H1 (cell line): Measurements from ENCODE around the gene CLRN2. TPM values are rescaled to one million over a fixed set of nuclear protein-coding genes. Genes with fewer than 3 reads are reported as not detected.

Experiments used
- CTCF ChIA-PET: fragments of 300-600 bp; sonication (Branson Sonifier 250); formaldehyde crosslinking; loops from one replicate; lab custom pipeline; 2021; ENCODE audit not compliant: partially characterized antibody; lab: Charles Lee
- POLR2A ChIA-PET: fragments of 300-600 bp; sonication (Branson Sonifier 250); formaldehyde crosslinking; loops from one replicate; lab custom pipeline; 2021; ENCODE audit warnings: inconsistent platforms; ENCODE audit not compliant: partially characterized antibody; lab: Charles Lee
- DNase-seq, 2 experiments: peaks; one replicate each; pipeline versions ENCODE4 v3.0.0 to v3.0.0-alpha.2; 2010 to 2022; ENCODE audit warnings: low spot score in 2 of 2, low read depth in 1 of 2, mixed read lengths in 1 of 2
- FAIRE-seq: peaks from 2 replicates; lab custom pipeline; 2011; peaks lifted over from hg19 to GRCh38; lab: Jason Lieb, UNC
- H2AFZ ChIP-seq: 2 replicates; pipeline ENCODE4 v1.8.1; 2012; ENCODE audit warnings: low read length, inconsistent platforms
- H2AK5ac ChIP-seq: 2 replicates; pipeline ENCODE4 v1.6.1; 2013; ENCODE audit warnings: low read depth, low read length
- H2BK120ac ChIP-seq: replicated peaks from 2 replicates; pipeline ENCODE3; 2013; ENCODE audit warnings: low read depth, low read length, inconsistent platforms
- H2BK12ac ChIP-seq: 2 replicates; pipeline ENCODE4 v1.6.1; 2013; ENCODE audit warnings: low read depth, low read length
- H2BK15ac ChIP-seq: 2 replicates; pipeline ENCODE4 v1.6.1; 2013; ENCODE audit warnings: low read length
- H2BK20ac ChIP-seq: 2 replicates; pipeline ENCODE4 v1.6.1; 2013; ENCODE audit warnings: low read length
- H2BK5ac ChIP-seq: 2 replicates; pipeline ENCODE4 v1.6.1; 2013; ENCODE audit warnings: low read depth, low read length
- H3K14ac ChIP-seq: 2 replicates; pipeline ENCODE4 v1.6.1; 2013; ENCODE audit warnings: inconsistent platforms; ENCODE audit not compliant: insufficient read length
- H3K18ac ChIP-seq: 2 replicates; pipeline ENCODE4 v1.6.1; 2013; ENCODE audit warnings: low read length; ENCODE audit errors: extremely low read depth
- H3K23ac ChIP-seq: 2 replicates; pipeline ENCODE4 v1.6.1; 2013; ENCODE audit warnings: inconsistent platforms; ENCODE audit not compliant: insufficient read length
- H3K23me2 ChIP-seq: 2 replicates; pipeline ENCODE4 v1.6.1; 2013; ENCODE audit warnings: low read depth, low read length
- H3K27ac ChIP-seq: 2 replicates; pipeline ENCODE4 v1.6.1; 2011; ENCODE audit warnings: low read depth, low read length, inconsistent platforms
- H3K27me3 ChIP-seq, 4 experiments: replicated peaks in 1 of 4; 1 replicate in 1 of 4; 2 replicates in 3 of 4; pipeline versions ENCODE4 v1.6.1 to v1.8.1; 2011 to 2013; ENCODE audit warnings: low read length in 3 of 4, mild to moderate bottlenecking in 3 of 4, inconsistent platforms in 2 of 4, mixed read lengths in 2 of 4, moderate library complexity in 1 of 4; ENCODE audit not compliant: control insufficient read depth in 3 of 4, insufficient read depth in 3 of 4; ENCODE audit errors: extremely low read depth in 1 of 4
- H3K36me3 ChIP-seq, 4 experiments: 2 replicates each; pipeline versions ENCODE4 v1.6.1 to v1.8.1; 2011 to 2013; ENCODE audit warnings: mild to moderate bottlenecking in 4 of 4, low read length in 3 of 4, moderate library complexity in 2 of 4, control low read depth in 1 of 4, inconsistent platforms in 1 of 4; ENCODE audit not compliant: insufficient read depth in 4 of 4, control insufficient read depth in 2 of 4
- H3K4ac ChIP-seq: replicated peaks from 2 replicates; pipeline ENCODE3; 2013; ENCODE audit warnings: low read length, low read depth, mixed read lengths, inconsistent platforms; ENCODE audit not compliant: insufficient read length
- H3K4me1 ChIP-seq, 4 experiments: replicated peaks in 1 of 4; 1 replicate in 1 of 4; 2 replicates in 3 of 4; pipeline versions ENCODE4 v1.6.1 to v1.8.1; 2011 to 2013; ENCODE audit warnings: low read length in 3 of 4, inconsistent platforms in 2 of 4, mixed read lengths in 1 of 4; ENCODE audit not compliant: insufficient read depth in 4 of 4, control insufficient read depth in 3 of 4
- H3K4me2 ChIP-seq, 2 experiments: 2 replicates each; pipeline versions ENCODE4 v1.6.1 to v1.8.1; 2011 to 2013; ENCODE audit warnings: low read depth in 2 of 2, low read length in 2 of 2, control low read depth in 1 of 2, inconsistent platforms in 1 of 2, mild to moderate bottlenecking in 1 of 2; ENCODE audit not compliant: insufficient read depth in 1 of 2
- H3K4me3 ChIP-seq, 4 experiments: fragments of 200-600, 300-600 bp in 1 of 4; sonication (generic), shearing (Covaris generic), sonication (Bioruptor Twin) in 1 of 4; 2 replicates each; pipeline versions ENCODE4 v1.5.1 to v1.8.1; 2011 to 2016; ENCODE audit warnings: low read length in 4 of 4, low read depth in 3 of 4, control low read depth in 2 of 4, inconsistent platforms in 2 of 4, mild to moderate bottlenecking in 2 of 4, mixed read lengths in 1 of 4, moderate library complexity in 1 of 4; ENCODE audit not compliant: insufficient read depth in 2 of 4; ENCODE audit errors: extremely low read depth in 1 of 4
- H3K56ac ChIP-seq: replicated peaks from 2 replicates; pipeline ENCODE3; 2013; ENCODE audit warnings: low read depth, mild to moderate bottlenecking, mixed read lengths, low read length, inconsistent platforms; ENCODE audit not compliant: insufficient read length
- H3K79me1 ChIP-seq: 2 replicates; pipeline ENCODE4 v1.6.1; 2013; ENCODE audit warnings: low read depth, low read length, control low read depth
- H3K79me2 ChIP-seq, 2 experiments: 2 replicates each; pipeline versions ENCODE4 v1.6.1 to v1.8.1; 2012 to 2013; ENCODE audit warnings: low read length in 2 of 2, mild to moderate bottlenecking in 2 of 2, inconsistent platforms in 1 of 2; ENCODE audit not compliant: insufficient read depth in 2 of 2, control insufficient read depth in 1 of 2
- H3K9ac ChIP-seq, 4 experiments: replicated peaks in 1 of 4; 1 replicate in 1 of 4; 2 replicates in 3 of 4; pipeline versions ENCODE4 v1.6.1 to v1.8.1; 2011 to 2013; ENCODE audit warnings: low read depth in 3 of 4, low read length in 3 of 4, control low read depth in 2 of 4, mild to moderate bottlenecking in 2 of 4, moderate library complexity in 2 of 4, inconsistent platforms in 1 of 4; ENCODE audit errors: extremely low read depth in 1 of 4
- H3K9me3 ChIP-seq, 2 experiments: 2 replicates each; pipeline versions ENCODE4 v1.6.1 to v1.8.1; 2012 to 2013; ENCODE audit warnings: mild to moderate bottlenecking in 2 of 2, moderate library complexity in 2 of 2, control low read depth in 1 of 2, inconsistent platforms in 1 of 2, low read depth in 1 of 2, low read length in 1 of 2, mixed read lengths in 1 of 2; ENCODE audit not compliant: insufficient read depth in 2 of 2
- H4K20me1 ChIP-seq, 2 experiments: replicated peaks in 1 of 2; 2 replicates each; pipeline versions ENCODE3 to v1.8.1; 2011 to 2013; ENCODE audit warnings: inconsistent platforms in 2 of 2, low read length in 2 of 2, mild to moderate bottlenecking in 1 of 2; ENCODE audit not compliant: insufficient read depth in 2 of 2, control insufficient read depth in 1 of 2
- H4K5ac ChIP-seq: 2 replicates; pipeline ENCODE4 v1.6.1; 2013; ENCODE audit warnings: low read length, low read depth, mixed read lengths, inconsistent platforms; ENCODE audit not compliant: insufficient read length
- H4K8ac ChIP-seq: 2 replicates; pipeline ENCODE4 v1.8.0; 2013; ENCODE audit warnings: mild to moderate bottlenecking, moderate library complexity, low read length, inconsistent platforms; ENCODE audit not compliant: insufficient read depth; ENCODE audit errors: extremely low read depth
- H4K91ac ChIP-seq: replicated peaks from 2 replicates; pipeline ENCODE3; 2013; ENCODE audit warnings: low read length, mixed read lengths, inconsistent platforms; ENCODE audit not compliant: insufficient read length
- ASH2L ChIP-seq: fragments of 200-600, 300-600 bp; sonication (generic); IDR thresholded peaks from one replicate; pipeline ENCODE4 v1.7.1; 2017; ENCODE audit warnings: low read length
- FOSL1 ChIP-seq: IDR thresholded peaks from 2 replicates; pipeline ENCODE4 v1.6.1; 2011; ENCODE audit warnings: mild to moderate bottlenecking, low read depth, low read length, moderate library complexity; ENCODE audit not compliant: insufficient read depth
- GTF2F1 ChIP-seq: IDR thresholded peaks from 2 replicates; pipeline ENCODE4 v1.6.1; 2012; ENCODE audit warnings: low read depth, low read length, improper control_type of control experiment, borderline replicate concordance
- KDM4A ChIP-seq: IDR thresholded peaks from one replicate; pipeline ENCODE4 v1.7.1; 2012; ENCODE audit warnings: low read depth, mild to moderate bottlenecking, moderate library complexity, low read length, inconsistent platforms; ENCODE audit not compliant: severe bottlenecking
- MAX ChIP-seq: IDR thresholded peaks from 2 replicates; pipeline ENCODE4 v1.6.1; 2012; ENCODE audit warnings: inconsistent platforms
- NRF1 ChIP-seq: IDR thresholded peaks from 2 replicates; pipeline ENCODE4 v1.6.1; 2011; ENCODE audit warnings: mild to moderate bottlenecking, low read depth, low read length, improper control_type of control experiment
- POLR2AphosphoS5 ChIP-seq: IDR thresholded peaks from 2 replicates; pipeline ENCODE4 v1.6.1; 2011; ENCODE audit warnings: low read depth, low read length
- RBBP5 ChIP-seq: IDR thresholded peaks from 2 replicates; pipeline ENCODE4 v1.7.1; 2012; ENCODE audit warnings: low read depth, mild to moderate bottlenecking, inconsistent platforms, low read length, moderate library complexity, borderline replicate concordance
- SIN3A ChIP-seq, 2 experiments: IDR thresholded peaks in 1 of 2; conservative IDR thresholded peaks in 1 of 2; 2 replicates each; pipeline ENCODE4 v1.6.1; 2011 to 2012; ENCODE audit warnings: low read length in 2 of 2, improper control_type of control experiment in 1 of 2, low read depth in 1 of 2, mild to moderate bottlenecking in 1 of 2
- SIX5 ChIP-seq: IDR thresholded peaks from 2 replicates; pipeline ENCODE4 v1.6.1; 2011; ENCODE audit warnings: mild to moderate bottlenecking, low read depth, low read length
- SUZ12 ChIP-seq: fragments of 200-600 bp; sonication (generic); IDR thresholded peaks from 2 replicates; pipeline ENCODE4 v1.6.1; 2012; ENCODE audit warnings: mild to moderate bottlenecking, inconsistent platforms, low read length, moderate library complexity, mixed read lengths
- TAF7 ChIP-seq: optimal IDR thresholded peaks from 2 replicates; pipeline ENCODE3; 2011; ENCODE audit warnings: low read depth, mild to moderate bottlenecking, inconsistent platforms, low read length, moderate library complexity, borderline replicate concordance
- TBP ChIP-seq: IDR thresholded peaks from 2 replicates; pipeline ENCODE4 v1.6.1; 2011; ENCODE audit warnings: low read depth, low read length, improper control_type of control experiment
- TEAD4 ChIP-seq: IDR thresholded peaks from 2 replicates; pipeline ENCODE4 v1.6.1; 2012; ENCODE audit warnings: low read depth, low read length, inconsistent platforms, mixed read lengths
- WGBS, 2 experiments: shearing (Covaris generic) in 1 of 2; methylation state at CpG; one replicate each; pipeline versions ENCODE4 v1.1.6 to v1.1.7; 2013 to 2015; ENCODE audit warnings: low lambda C conversion rate in 2 of 2, mixed read lengths in 2 of 2, inconsistent platforms in 1 of 2, low coverage in 1 of 2, missing lambda C conversion rate in 1 of 2; ENCODE audit not compliant: insufficient replicate concordance in 2 of 2, insufficient coverage in 1 of 2, insufficient read length in 1 of 2; ENCODE audit errors: extremely low coverage in 1 of 2, missing lambda C conversion rate in 1 of 2; 5-methylcytosine and 5-hydroxymethylcytosine counted together
- polyA plus RNA-seq, 7 experiments: library from polyadenylated mRNA; depleted of rRNA in 3 of 7; stranded (reverse) in 5 of 7; unstranded in 2 of 7; fragments of >200 nt in 5 of 7; fragments of 200-250 nt in 2 of 7; gene quantifications; 1 replicate in 5 of 7; 2 replicates in 1 of 7; 4 replicates in 1 of 7; pipeline versions ENCODE4 v1.2.1 to v1.2.3, GENCODE V29; 2011 to 2013; ENCODE audit warnings: missing spikeins in 2 of 7, mixed read lengths in 2 of 7
- total RNA-seq: library from RNA; stranded (reverse); fragmentation: NEBNext Ultra II Directional; extraction: Animal tissue kit (Norgen Biotek cat#: 25700); gene quantifications from 2 replicates; pipeline ENCODE4 v1.2.1, GENCODE V29; 2021

Gene CLRN2
- total and polyA plus RNA-seq, 2 of the 8 experiments (the other 6 are each of a cell fraction or from before 2014, with no cell fraction given) = not detected

DNA sequence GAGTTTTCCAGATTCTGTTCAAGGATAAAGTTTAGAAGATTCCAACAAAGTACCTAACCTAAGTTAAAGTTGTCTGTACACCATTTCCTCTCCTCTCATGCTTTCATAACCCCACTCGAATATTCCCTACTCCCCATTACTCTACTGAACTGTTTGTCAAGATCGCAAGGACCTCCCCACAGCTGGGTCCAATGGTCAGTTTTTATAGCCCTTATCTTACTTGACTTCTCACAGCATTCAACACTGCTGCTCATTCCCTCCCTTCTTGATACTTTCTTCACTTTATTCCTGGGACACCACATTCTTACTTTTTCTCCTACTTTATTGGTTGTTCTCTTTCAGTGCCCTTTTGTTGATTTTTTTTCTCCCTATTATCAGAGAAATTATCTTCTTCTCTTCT lies 34.0 kb upstream of the CLRN2 start:
- Histone ChIP-seq H3K4ac (no peak overlapping the region), H3K18ac (no peak overlapping the region), H2BK20ac (no peak overlapping the region), H3K23me2 (no peaks in the 10 kb centered on the region; the same call in 1 of the 2 replicates), H3K14ac (no peak overlapping the region), H3K79me2 (no peaks in the 10 kb centered on the region), H4K5ac (no peak overlapping the region), H2AFZ (no peak overlapping the region), H3K9me3 (no peaks in the 10 kb centered on the region), H3K23ac (no peak overlapping the region), H3K27me3 (no peaks in the 10 kb centered on the region), H2AK5ac (no peak overlapping the region), H2BK120ac (no peak overlapping the region), H4K8ac (no peak overlapping the region), H3K4me3 (no peak overlapping the region), H3K36me3 (no peaks in the 10 kb centered on the region), H3K56ac (no peak overlapping the region), H3K4me2 (no peak overlapping the region), H3K9ac (no peak overlapping the region), H2BK12ac (no peak overlapping the region), H2BK5ac (no peak overlapping the region), H3K79me1 (no peaks in the 10 kb centered on the region), H2BK15ac (no peak overlapping the region), H4K91ac (no peak overlapping the region), H3K27ac (no peak overlapping the region), H3K4me1 (peaks cover 0 to 2% (median 0%) of the 10 kb centered on the region in 4 experiments; a peak in 1 of 7 replicates), H4K20me1 (no peaks in the 10 kb centered on the region)
- FAIRE-seq = no peak
- WGBS, 2 experiments = 87% methylated on average over 2 of the region's 2 CpGs; no CpG with 5 or more reads in 1 of the 2 experiments
- ChIA-PET CTCF (no interaction called here), POLR2A (interaction anchor here (1.1 kb wide), 1 partner anchor 9 kb away, joined by 3 read pairs; no protein-coding TSS in a partner anchor)
- DNase-seq = no peak
- TF ChIP-seq RBBP5 (no peak), TBP (no peak), TAF7 (no peak), ASH2L (no peak), MAX (no peak), KDM4A (no peak), NRF1 (no peak), GTF2F1 (no peak), TEAD4 (no peak), SIX5 (no peak), POLR2AphosphoS5 (no peak), FOSL1 (no peak), SUZ12 (no peak), SIN3A (conservative IDR thresholded peaks at IDR 0.05 in 1 of 2, IDR thresholded peaks at IDR 0.05 in 1 of 2; ENCODE audit: low read depth in 1 of 2, low read length in 2 of 2) (no peak)
